Thyroid gland (tissue), 4 donors: Measurements from ENCODE around the gene EFNB2.

ENCODE experiments used
- POLR2A ChIP-seq, 2 donors: fragments of 450-650 bp; IDR thresholded peaks; one replicate each; pipeline ENCODE4 v1.6.1; 2017; ENCODE audit warnings: antibody characterized with exemption in 2 of 2, mild to moderate bottlenecking in 2 of 2, moderate library complexity in 1 of 2
- TF ChIP-seq, protein P1 (sequence below), 6 experiments: fragments of 200-600 bp in 3 of 6; fragments of 450-650 bp in 3 of 6; sonication (generic) in 3 of 6; IDR thresholded peaks; one replicate each; pipeline ENCODE4 v1.5.1; 2016 to 2019; ENCODE audit warnings: antibody characterized with exemption in 6 of 6, mild to moderate bottlenecking in 2 of 6, inconsistent platforms in 1 of 6, moderate library complexity in 1 of 6

DNA sequence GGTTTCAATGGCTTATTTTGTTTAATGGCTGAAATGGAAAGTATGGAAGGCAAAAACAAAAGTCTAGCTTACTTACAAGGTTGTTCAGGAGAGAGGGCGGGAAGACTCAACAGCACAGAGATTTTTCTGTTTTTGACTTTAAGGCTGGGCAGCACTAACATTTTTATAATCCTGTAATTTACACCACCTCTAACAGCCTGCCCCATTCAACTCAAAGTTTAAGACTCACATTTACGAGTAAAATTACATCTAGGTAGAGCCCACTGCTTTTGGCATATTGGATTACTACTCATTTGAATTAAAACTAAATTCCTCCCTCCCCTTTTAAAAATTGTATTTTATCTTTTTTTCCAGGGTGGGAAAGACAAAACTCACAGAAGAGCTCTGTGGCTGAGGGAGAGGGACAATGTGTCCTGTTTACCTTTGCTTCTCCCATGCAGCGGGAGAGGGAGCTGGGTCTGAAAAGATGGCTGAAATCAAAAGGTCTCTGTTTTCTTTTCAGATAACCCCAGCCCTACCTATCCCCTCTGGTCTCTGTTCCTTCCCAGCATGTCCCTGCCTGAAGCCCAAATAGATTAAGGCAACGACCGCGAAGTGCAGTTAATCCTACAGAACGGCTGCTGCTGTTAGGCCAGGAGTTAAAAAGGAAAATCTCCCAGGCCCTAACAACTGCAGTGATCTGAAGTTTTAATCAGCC is 6.6 kb downstream of the EFNB2 start:
- TF ChIP-seq, protein P1, sequence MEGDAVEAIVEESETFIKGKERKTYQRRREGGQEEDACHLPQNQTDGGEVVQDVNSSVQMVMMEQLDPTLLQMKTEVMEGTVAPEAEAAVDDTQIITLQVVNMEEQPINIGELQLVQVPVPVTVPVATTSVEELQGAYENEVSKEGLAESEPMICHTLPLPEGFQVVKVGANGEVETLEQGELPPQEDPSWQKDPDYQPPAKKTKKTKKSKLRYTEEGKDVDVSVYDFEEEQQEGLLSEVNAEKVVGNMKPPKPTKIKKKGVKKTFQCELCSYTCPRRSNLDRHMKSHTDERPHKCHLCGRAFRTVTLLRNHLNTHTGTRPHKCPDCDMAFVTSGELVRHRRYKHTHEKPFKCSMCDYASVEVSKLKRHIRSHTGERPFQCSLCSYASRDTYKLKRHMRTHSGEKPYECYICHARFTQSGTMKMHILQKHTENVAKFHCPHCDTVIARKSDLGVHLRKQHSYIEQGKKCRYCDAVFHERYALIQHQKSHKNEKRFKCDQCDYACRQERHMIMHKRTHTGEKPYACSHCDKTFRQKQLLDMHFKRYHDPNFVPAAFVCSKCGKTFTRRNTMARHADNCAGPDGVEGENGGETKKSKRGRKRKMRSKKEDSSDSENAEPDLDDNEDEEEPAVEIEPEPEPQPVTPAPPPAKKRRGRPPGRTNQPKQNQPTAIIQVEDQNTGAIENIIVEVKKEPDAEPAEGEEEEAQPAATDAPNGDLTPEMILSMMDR (IDR thresholded peaks at IDR 0.05): no peak
- no peak for TF ChIP-seq POLR2A (IDR thresholded peaks at IDR 0.05)
